Measurements from ENCODE around the gene AGRN.

- TF ChIP-seq CTCF (IDR thresholded peaks at IDR 0.05; ENCODE audit: low read depth, low read length, missing input control) (no peak), YY1 (IDR thresholded peaks at IDR 0.05) (no peak), MAX (IDR thresholded peaks at IDR 0.05) (no peak)
Measured at GRCh38 chr1:1020415-1021009, 592 bp downstream of the AGRN start.
